H1 (cell line): ENCODE data around the gene USP16. TPM values are rescaled to one million over a fixed set of nuclear protein-coding genes. Genes with fewer than 3 reads are reported as not detected.

ENCODE experiments used
- CHD7 ChIP-seq: fragments of 300-600 bp; sonication (generic); IDR thresholded peaks from 2 replicates; pipeline ENCODE4 v1.7.1; 2012; ENCODE audit warnings: low read length, moderate library complexity, mild to moderate bottlenecking, inconsistent platforms; ENCODE audit not compliant: insufficient replicate concordance
- polyA plus RNA-seq, 7 experiments: library from polyadenylated mRNA; depleted of rRNA in 3 of 7; stranded (reverse) in 5 of 7; unstranded in 2 of 7; fragments of >200 nt in 5 of 7; fragments of 200-250 nt in 2 of 7; gene quantifications; 1 replicate in 5 of 7; 2 replicates in 1 of 7; 4 replicates in 1 of 7; pipeline versions ENCODE4 v1.2.1 to v1.2.3, GENCODE V29; 2011 to 2013; ENCODE audit warnings: missing spikeins in 2 of 7, mixed read lengths in 2 of 7
- total RNA-seq: library from RNA; stranded (reverse); fragmentation: NEBNext Ultra II Directional; extraction: Animal tissue kit (Norgen Biotek cat#: 25700); gene quantifications from 2 replicates; pipeline ENCODE4 v1.2.1, GENCODE V29; 2021

Gene USP16
- total and polyA plus RNA-seq, 2 of the 8 experiments (the other 6 are each of a cell fraction or from before 2014, with no cell fraction given), result 3.4 to 19.1 TPM

- TF ChIP-seq CHD7, result no peak
Observed at GRCh38 chr21:29008367-29008766, 16.1 kb upstream of the USP16 start (continued).
